Dendritic cell treated with granulocyte-macrophage colony-stimulating factor and Interleukin-4, amounts not matched to agents 40 ng/mL and 50 ng/mL, for 4 days (primary cell): Measurements from ENCODE around the gene KRABD2.

Experiments used
- H3K27ac Mint-ChIP-seq: one replicate; pipeline ENCODE4 v1.8.0; 2022; ENCODE audit warnings: mild to moderate bottlenecking, mixed read lengths
- H3K27me3 Mint-ChIP-seq: one replicate; pipeline ENCODE4 v1.8.0; 2022; ENCODE audit warnings: mild to moderate bottlenecking, mixed read lengths
- H3K36me3 Mint-ChIP-seq: one replicate; pipeline ENCODE4 v1.8.0; 2022; ENCODE audit warnings: low read depth, mixed read lengths
- H3K4me1 Mint-ChIP-seq: one replicate; pipeline ENCODE4 v1.8.0; 2022; ENCODE audit warnings: low read depth, mixed read lengths
- H3K4me3 Mint-ChIP-seq: one replicate; pipeline ENCODE4 v1.8.0; 2022; ENCODE audit warnings: mild to moderate bottlenecking, moderate library complexity, mixed read lengths
- H3K9me3 Mint-ChIP-seq: one replicate; pipeline ENCODE4 v1.8.0; 2022; ENCODE audit warnings: mixed read lengths
- intact Hi-C: fragments of 100-400 bp; cut with micrococcal nuclease; formaldehyde crosslinking; loops from one replicate; pipeline ENCODE4 v1.15.0; 2022

KRABD2 gene

DNA sequence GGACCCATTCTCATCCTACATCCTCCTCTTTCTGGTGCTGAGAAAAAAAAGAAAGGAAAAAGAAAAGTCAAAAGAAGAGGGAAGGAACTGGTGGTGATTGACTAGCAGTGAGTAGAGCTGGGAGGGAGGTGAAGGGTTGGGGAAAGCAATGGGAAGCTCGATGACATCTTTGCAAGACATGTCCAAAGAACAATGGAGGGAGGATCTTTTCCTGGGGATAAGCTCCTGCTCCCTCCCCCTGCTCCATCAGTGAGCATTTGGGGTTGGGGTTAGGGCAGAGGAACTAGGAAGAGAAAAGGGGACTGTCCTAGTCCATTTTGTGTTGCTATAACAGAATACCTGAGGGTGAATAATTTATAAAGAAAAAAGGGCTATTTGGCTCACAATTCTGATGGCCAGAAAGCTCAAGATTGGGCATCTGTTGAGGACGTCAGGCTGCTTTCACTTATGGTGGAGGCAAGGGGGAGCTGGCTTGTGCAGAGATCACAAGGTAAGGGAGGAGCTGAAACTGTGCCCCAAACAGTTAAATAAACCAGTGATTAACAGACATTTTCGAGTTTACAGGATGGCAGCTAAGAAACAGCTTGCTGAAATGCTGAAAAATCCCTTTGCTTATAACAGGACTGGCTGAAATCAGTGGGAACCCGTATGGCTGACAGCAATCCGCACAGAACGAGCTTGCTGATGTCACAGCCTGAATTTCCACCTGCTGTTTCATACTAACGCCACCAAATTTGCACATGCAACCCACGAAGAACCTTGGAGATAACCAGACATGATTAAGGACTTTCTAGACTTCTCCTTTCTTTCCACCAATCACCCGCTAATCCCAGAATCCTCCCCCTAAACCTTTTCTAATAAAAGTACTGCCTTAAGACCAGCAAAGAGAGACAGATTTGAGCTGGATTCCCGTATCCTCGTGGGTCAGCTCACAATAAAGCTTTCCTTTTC lies 38.4 kb downstream of the KRABD2 start:
- intact Hi-C loops = no loop called here
- Mint-ChIP-seq H3K27ac (no peak overlapping the region), H3K36me3 (no peaks in the 10 kb centered on the region), H3K9me3 (no peaks in the 10 kb centered on the region), H3K27me3 (peaks cover 7% of the 10 kb centered on the region), H3K4me3 (no peak overlapping the region), H3K4me1 (peaks cover 11% of the 10 kb centered on the region)

DNA sequence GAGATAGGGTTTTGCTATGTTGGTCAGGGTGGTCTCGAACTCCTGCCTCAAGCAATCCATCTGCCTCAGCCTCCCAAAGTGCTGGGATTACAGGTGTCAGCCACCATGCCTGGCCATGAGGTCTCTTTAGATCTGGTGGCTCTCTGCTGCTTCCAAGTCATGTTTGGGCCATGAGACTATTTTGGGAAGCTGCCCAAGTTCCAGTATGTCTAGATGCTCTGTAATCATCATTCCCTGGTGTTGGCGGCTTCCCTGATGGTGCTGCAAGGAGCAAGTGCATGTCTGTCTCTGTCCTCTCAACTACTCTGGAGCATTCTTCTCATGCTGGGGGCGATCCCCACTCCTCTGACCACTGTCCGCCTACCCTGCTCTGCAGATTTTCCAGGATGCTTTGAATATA lies 43.2 kb downstream of the KRABD2 start:
- H3K4me3 Mint-ChIP-seq = no peak overlapping the region
- H3K27me3 Mint-ChIP-seq = peaks cover 11% of the 10 kb centered on the region
- no peak overlapping the region for H3K27ac Mint-ChIP-seq
- peaks cover 7% of the 10 kb centered on the region for H3K4me1 Mint-ChIP-seq
- no peaks in the 10 kb centered on the region for H3K9me3 Mint-ChIP-seq
- intact Hi-C loops = no loop called here
- no peaks in the 10 kb centered on the region for H3K36me3 Mint-ChIP-seq

DNA sequence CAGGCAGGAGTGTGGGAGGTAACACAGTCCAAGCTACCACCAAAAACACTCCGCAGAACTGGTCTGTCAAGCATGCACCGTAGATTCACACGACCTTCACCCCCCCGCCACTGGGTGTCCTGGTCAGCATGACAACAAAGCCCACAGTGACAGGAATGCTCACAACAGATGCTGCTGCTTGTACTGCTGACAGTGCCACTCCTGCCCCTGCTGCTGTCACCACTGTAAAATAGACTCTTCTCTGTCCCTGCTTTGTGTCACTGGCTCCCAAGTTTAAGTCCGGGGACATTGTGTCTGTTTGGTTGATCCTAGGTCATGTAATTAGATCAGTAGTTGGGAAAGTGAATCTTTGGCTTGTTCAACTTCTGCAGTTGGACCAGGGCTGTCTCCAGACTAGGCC lies 43.8 kb downstream of the KRABD2 start:
- Mint-ChIP-seq H3K9me3 (no peaks in the 10 kb centered on the region), H3K4me1 (peaks cover 1% of the 10 kb centered on the region), H3K27ac (no peak overlapping the region), H3K36me3 (no peaks in the 10 kb centered on the region), H3K4me3 (no peak overlapping the region), H3K27me3 (peaks cover 15% of the 10 kb centered on the region)
- intact Hi-C loops = no loop called here

DNA sequence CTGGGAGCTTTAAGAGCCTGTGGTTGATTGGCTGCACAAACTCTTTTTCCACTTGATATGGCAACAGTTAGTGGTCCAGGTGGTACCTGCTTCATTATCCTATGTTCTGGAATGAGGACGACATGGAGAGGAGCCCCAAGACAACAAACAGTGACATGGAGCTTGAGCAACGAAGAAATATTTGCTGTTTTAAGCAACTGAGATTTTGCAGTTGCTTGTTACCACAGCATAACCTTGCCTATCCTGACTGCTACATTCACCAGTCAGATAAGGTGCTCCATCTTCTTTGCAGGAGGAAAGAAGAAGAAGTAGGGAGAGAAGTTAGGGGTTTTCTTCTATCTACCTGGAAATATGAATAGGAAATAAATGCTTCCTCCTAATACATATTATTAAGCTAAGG lies 44.4 kb downstream of the KRABD2 start:
- intact Hi-C loops = no loop called here
- Mint-ChIP-seq H3K9me3 (no peaks in the 10 kb centered on the region), H3K4me1 (peaks cover 4% of the 10 kb centered on the region), H3K4me3 (no peak overlapping the region), H3K36me3 (no peaks in the 10 kb centered on the region), H3K27me3 (peaks cover 19% of the 10 kb centered on the region), H3K27ac (no peak overlapping the region)

DNA sequence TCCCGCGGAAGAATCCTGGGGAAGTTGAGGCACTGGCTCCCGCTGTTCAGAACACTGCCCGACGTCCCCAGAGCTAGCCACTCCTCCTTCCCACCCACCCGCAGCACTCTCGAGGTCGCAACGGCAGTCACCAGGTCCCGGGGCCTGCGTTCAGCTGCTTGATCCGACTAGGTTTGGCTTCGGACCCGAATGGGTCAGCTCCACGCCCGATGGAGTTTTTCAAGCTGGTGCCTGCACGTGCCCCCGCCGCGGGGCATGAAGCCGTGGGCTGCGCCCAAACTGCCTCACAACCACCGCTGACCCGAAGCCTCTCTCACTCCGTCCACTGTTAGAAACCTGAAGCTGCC lies 49.2 kb downstream of the KRABD2 start:
- Mint-ChIP-seq H3K4me3 (peak overlapping the region; percentile 77), H3K9me3 (no peaks in the 10 kb centered on the region), H3K27ac (peak overlapping the region; percentile 60), H3K4me1 (peaks cover 28% of the 10 kb centered on the region), H3K36me3 (no peaks in the 10 kb centered on the region), H3K27me3 (peaks cover 54% of the 10 kb centered on the region)
- intact Hi-C loops = no loop called here
